ENCODE results near the gene APOD. TPM values are rescaled to one million over a fixed set of nuclear protein-coding genes. Genes with fewer than 3 reads are reported as not detected.

The APOD gene
- total RNA-seq, 1 donor, result 2.9 TPM

DNA sequence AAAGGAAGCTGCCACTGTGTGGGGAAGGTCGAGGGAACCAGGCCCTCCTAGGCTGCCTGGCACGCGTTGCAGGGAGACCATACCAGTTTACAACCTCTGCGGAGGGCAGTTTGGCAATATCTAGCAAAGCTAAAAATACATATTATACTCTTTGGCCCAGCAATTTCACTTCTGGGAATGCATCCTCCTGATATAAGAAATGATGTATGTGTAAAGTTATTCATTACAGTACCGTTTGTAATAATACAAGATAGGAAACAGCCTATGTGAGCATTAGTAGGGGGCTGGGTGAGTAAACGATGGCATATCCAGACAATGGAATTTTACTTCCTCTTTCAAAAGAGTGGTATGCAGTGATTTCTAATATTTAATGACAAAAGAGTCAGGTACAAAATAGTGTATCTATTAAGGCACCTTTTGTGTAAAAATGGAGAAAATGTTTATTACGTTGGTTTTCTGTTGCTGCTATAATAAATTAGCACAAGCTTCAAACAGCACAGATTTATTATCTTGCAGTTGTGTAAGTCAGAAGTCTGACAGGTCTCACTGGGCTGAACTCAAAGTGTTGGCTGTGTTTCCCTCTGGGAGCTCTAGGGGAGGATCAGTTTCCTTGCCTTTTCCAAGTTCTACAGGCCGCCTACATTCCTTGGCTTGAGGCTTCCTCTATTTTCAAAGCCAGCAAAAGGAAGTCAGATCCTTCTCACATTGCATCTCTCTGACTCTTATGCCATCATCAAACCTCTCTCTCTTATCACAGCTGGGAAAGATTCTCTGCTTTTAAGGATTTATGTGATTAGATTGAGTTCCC lies 9.0 kb downstream of the APOD start:
- DNase-seq (ENCODE audit: low read depth), result peak; percentile 64

DNA sequence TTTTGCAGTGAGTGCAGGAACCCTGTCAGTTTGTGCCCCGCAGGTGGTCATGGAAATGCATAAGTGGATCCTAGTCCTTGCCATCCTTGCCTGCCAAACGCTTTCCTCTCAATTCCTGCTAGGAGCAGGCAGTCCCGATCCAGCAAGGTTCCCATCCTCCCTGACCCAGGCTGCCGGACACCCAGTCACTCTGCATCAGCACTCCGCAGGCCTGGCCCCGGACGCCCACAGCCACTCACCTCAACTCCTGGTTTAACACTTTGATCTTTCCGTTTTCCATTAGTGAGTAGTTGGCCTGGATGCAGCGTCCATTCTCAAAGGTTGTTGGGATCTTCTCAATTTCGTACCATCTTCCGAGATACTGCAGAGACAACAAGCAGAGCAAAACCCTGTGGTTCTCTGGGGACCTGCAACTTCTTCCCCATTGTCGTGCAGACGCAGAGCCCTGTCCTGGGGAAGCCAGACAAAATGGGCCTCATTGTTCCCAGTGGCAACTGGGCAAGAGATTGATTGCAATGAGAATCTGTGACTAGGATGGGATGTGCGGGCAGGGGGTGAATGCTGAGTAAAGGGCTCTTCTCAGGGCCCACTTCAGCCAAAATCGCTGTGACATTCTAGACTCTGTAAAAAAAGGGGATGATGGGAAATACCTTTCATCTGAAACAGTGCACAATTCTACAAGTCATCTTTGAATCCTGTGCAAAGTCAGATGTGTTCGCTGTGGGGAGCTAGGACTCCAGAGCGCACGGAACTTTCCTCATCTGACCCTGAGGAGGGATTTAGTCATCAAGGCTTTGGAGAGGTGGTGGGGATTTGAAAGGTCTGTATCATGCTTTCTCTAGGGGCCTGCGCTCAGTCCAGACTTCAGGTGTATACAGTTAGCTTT lies 9.9 kb downstream of the APOD start:
- no peak for DNase-seq (ENCODE audit: low read depth)
- no peak overlapping the region for H3K4me3 ChIP-seq (ENCODE audit: low read depth, low read length)
- TF ChIP-seq, protein P1, sequence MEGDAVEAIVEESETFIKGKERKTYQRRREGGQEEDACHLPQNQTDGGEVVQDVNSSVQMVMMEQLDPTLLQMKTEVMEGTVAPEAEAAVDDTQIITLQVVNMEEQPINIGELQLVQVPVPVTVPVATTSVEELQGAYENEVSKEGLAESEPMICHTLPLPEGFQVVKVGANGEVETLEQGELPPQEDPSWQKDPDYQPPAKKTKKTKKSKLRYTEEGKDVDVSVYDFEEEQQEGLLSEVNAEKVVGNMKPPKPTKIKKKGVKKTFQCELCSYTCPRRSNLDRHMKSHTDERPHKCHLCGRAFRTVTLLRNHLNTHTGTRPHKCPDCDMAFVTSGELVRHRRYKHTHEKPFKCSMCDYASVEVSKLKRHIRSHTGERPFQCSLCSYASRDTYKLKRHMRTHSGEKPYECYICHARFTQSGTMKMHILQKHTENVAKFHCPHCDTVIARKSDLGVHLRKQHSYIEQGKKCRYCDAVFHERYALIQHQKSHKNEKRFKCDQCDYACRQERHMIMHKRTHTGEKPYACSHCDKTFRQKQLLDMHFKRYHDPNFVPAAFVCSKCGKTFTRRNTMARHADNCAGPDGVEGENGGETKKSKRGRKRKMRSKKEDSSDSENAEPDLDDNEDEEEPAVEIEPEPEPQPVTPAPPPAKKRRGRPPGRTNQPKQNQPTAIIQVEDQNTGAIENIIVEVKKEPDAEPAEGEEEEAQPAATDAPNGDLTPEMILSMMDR (IDR thresholded peaks at IDR 0.05; ENCODE audit: insufficient read depth, low read length), result no peak

More for the DNA sequence above, 9.0 kb downstream of the APOD start:
- no peak overlapping the region for H3K4me3 ChIP-seq (ENCODE audit: low read depth, low read length)
- TF ChIP-seq, protein P1 (IDR thresholded peaks at IDR 0.05; ENCODE audit: insufficient read depth, low read length), result no peak

DNA sequence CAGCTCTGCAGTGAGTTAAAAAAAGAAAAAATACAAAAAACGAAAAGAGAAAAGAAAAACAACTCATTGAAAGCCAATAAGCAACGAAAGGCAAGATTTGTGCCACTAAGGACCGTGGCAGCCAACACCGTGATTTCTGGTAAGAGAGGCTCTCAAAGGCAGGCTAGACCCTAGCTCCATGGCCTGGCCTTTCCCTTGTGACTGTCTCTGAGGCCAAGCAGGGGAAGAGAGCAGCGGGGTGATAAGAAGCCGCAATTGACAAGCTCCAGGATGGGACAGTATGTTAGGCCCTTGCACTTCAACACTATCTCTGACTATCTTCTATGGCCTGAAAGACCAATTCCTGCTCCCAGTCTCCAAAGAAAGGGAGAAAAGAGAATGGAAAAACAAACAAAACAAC lies 12.4 kb downstream of the APOD start:
- DNase-seq (ENCODE audit: low read depth), result no peak
- no peak overlapping the region for H3K4me3 ChIP-seq (ENCODE audit: low read depth, low read length)
- TF ChIP-seq, protein P1 (IDR thresholded peaks at IDR 0.05; ENCODE audit: insufficient read depth, low read length), result no peak

DNA sequence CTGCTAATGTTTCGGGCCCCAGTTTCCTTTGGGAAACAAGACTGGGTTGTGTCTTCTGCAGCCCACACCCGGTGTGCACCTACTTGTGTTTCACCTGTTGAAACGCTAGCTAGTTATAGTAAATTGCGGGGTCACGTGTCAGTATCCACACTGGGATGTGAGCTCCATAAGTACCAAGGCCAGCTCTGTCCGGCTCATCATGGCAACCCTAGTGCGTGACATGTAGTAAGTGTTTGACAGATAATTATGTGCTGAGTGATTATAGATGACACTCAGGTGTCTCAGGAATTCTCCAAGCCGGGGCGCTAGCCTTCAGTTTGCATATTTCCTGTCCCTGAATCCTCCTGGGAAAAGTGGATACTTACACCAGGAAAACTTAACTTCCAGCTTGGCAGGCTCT lies 12.8 kb downstream of the APOD start:
- TF ChIP-seq, protein P1 (IDR thresholded peaks at IDR 0.05; ENCODE audit: insufficient read depth, low read length), result no peak

DNA sequence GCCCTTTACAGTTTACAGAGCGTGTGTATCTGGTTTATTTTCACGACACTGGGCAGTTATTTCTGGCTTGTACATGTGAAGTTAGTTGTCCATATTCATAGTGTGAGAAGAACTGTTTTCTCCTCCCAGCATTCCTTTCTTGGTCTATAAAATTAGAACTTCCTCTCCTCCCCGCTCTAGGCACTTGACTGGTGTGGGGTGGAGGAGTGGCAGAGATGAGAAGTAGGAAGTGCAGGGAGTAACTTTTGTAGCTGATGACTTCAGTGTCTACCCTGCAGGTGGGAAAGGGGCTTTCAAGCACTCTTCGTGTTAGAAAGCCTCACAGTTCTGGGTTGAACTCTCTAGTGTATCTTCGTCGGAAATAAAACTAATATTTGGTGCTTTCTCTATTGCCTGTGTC lies 13.4 kb downstream of the APOD start:
- no peak for DNase-seq (ENCODE audit: low read depth)
- TF ChIP-seq, protein P1 (IDR thresholded peaks at IDR 0.05; ENCODE audit: insufficient read depth, low read length), result no peak
- H3K4me3 ChIP-seq (ENCODE audit: low read depth, low read length), result no peak overlapping the region

More for the DNA sequence above, 12.8 kb downstream of the APOD start:
- no peak for DNase-seq (ENCODE audit: low read depth)
- no peak overlapping the region for H3K4me3 ChIP-seq (ENCODE audit: low read depth, low read length)

DNA sequence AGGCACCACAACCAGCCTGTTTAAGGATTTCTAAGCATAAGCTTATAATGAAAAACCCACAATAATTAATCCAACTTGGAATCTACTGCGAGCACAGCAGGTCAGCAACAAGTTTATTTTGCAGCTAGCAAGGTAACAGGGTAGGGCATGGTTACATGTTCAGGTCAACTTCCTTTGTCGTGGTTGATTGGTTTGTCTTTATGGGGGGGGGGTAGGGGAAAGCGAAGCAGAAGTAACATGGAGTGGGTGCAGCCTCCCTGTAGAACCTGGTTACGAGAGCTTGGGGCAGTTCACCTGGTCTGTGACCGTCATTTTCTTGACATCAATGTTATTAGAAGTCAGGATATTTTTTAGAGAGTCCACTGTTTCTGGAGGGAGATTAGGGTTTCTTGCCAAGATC lies 15.1 kb downstream of the APOD start:
- no peak for DNase-seq (ENCODE audit: low read depth)
- H3K4me3 ChIP-seq (ENCODE audit: low read depth, low read length), result no peak overlapping the region
- TF ChIP-seq, protein P1 (IDR thresholded peaks at IDR 0.05; ENCODE audit: insufficient read depth, low read length), result no peak
